SU-DHL-6 (cell line): ENCODE data around the gene FAXC.
"Not testable (repeated sequence)": the region's sequence is repeated elsewhere in the genome, so short reads cannot be mapped to it uniquely, and the experiment has no call there.

Experiments used
- CTCF ChIP-seq: fragments of 200-600 bp; sonication (generic); IDR thresholded peaks from one replicate; pipeline ENCODE4 v1.5.1; 2017; ENCODE audit warnings: antibody characterized with exemption, mild to moderate bottlenecking, low read length, moderate library complexity; ENCODE audit not compliant: insufficient read depth, poor library complexity, severe bottlenecking
- EZH2phosphoT487 ChIP-seq: fragments of 200-600 bp; sonication (generic), shearing (Covaris generic); conservative IDR thresholded peaks from 2 replicates; pipeline ENCODE4 v1.6.1; 2018; ENCODE audit warnings: mild to moderate bottlenecking, antibody characterized with exemption, low read length, moderate library complexity, mixed read lengths

GRCh38 chr6:99335298-99335697 is 14.2 kb downstream of the FAXC start:
- not testable (repeated sequence) for TF ChIP-seq CTCF, EZH2phosphoT487
